Fibroblast of mammary gland (primary cell): ENCODE data around the gene ELOA.
"Not testable (repeated sequence)": the region's sequence is repeated elsewhere in the genome, so short reads cannot be mapped to it uniquely, and the experiment has no call there.

Experiments
- DNase-seq: peaks from one replicate; pipeline ENCODE4 v3.0.0-alpha.2; 2010; ENCODE audit warnings: low read depth
- H3K4me3 ChIP-seq: 2 replicates; pipeline ENCODE4 v1.5.1; 2011; ENCODE audit warnings: low read depth, mild to moderate bottlenecking, low read length, moderate library complexity; ENCODE audit not compliant: control insufficient read depth
- TF ChIP-seq, protein P1 (sequence below): conservative IDR thresholded peaks from 2 replicates; pipeline ENCODE4 v1.5.1; 2011; ENCODE audit warnings: low read depth, low read length, inconsistent platforms; ENCODE audit not compliant: control insufficient read depth, insufficient read depth

ELOA gene

DNA sequence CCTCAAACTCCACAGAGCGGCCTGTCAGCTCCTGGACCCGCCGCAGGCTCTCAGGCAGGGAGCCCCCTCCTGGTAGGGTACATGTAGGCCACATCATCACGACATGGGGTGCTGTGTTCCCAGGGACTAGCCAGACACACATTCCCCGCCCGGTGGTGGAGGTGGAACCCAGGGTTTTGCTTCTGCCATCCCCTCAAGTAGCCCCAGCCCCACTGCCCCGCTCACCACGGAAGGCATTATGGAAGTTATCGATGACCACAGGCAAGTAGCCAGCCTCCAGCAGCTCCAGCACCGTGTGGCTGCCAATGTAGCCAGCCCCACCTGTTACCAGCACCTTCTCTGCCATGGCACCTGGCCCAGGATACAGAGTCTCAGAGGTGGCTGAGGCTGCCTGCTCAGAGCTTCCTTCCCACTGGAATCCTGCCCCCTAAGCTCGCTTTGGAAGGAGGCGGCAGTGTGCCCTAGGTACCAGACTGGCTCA is 55.4 kb downstream of the ELOA start:
- no peak for DNase-seq
- no peak overlapping the region for H3K4me3 ChIP-seq
- TF ChIP-seq, protein P1, sequence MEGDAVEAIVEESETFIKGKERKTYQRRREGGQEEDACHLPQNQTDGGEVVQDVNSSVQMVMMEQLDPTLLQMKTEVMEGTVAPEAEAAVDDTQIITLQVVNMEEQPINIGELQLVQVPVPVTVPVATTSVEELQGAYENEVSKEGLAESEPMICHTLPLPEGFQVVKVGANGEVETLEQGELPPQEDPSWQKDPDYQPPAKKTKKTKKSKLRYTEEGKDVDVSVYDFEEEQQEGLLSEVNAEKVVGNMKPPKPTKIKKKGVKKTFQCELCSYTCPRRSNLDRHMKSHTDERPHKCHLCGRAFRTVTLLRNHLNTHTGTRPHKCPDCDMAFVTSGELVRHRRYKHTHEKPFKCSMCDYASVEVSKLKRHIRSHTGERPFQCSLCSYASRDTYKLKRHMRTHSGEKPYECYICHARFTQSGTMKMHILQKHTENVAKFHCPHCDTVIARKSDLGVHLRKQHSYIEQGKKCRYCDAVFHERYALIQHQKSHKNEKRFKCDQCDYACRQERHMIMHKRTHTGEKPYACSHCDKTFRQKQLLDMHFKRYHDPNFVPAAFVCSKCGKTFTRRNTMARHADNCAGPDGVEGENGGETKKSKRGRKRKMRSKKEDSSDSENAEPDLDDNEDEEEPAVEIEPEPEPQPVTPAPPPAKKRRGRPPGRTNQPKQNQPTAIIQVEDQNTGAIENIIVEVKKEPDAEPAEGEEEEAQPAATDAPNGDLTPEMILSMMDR, result peak; percentile 11

DNA sequence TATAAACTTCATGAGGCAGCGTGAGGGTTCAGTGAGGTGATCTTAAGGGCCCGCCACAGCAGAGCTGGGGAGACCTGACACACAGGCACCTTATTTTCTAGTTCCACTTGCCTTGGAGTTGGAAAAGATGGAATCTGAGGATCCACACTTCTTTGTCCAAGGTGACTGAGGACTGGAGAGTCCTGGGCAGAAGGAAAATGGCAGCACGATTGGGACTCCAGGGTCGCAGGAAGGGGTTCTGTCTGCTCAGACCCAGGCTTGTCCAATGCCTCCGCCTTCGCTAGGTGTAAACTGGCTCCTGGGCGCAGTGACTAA is 55.9 kb downstream of the ELOA start:
- H3K4me3 ChIP-seq, result peak overlapping the region; percentile 78
- DNase-seq, result no peak
- TF ChIP-seq, protein P1, result no peak

DNA sequence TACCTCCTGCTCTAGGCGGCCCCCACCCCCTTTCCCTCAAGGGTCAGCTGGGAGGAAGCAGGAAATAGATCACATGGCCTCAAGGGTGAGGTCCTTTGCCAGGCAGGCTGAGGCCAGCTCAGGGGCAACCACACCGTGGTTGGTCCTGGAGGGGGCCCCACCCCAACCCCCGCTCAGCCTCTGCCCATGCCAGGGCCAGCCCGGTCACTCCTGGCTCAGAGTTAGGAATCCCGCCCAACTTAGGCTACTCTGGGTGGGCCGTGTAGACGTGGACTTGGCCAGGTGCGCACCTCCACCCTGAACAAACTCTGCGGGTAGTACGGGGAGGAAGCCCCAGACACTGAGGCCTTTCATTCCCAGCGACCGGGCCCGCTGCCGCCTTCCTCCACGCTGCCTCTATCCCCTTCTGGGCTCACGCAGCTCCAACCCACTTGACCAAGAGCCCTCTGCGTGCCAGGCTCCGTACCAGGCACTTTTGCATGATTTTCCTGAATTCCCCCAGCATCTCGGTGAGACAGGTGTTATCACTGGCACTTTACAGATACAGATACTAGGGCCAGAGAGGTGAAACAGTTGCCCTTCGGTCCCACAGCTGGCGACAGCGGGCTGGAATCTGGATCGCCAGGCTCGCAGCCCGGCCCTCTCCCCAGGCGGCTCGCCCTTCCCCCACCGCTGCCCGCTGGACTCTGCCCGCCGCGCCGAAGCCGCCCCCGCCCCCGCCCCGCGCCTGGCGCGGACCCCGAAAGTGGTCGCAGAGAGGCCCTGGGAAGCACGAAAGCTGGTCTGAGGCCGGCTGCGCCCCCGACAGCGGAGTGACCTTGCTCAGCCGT is 56.5 kb downstream of the ELOA start:
- DNase-seq, result peak; percentile 59
- H3K4me3 ChIP-seq, result peak overlapping the region; percentile 78
- TF ChIP-seq, protein P1, result no peak

DNA sequence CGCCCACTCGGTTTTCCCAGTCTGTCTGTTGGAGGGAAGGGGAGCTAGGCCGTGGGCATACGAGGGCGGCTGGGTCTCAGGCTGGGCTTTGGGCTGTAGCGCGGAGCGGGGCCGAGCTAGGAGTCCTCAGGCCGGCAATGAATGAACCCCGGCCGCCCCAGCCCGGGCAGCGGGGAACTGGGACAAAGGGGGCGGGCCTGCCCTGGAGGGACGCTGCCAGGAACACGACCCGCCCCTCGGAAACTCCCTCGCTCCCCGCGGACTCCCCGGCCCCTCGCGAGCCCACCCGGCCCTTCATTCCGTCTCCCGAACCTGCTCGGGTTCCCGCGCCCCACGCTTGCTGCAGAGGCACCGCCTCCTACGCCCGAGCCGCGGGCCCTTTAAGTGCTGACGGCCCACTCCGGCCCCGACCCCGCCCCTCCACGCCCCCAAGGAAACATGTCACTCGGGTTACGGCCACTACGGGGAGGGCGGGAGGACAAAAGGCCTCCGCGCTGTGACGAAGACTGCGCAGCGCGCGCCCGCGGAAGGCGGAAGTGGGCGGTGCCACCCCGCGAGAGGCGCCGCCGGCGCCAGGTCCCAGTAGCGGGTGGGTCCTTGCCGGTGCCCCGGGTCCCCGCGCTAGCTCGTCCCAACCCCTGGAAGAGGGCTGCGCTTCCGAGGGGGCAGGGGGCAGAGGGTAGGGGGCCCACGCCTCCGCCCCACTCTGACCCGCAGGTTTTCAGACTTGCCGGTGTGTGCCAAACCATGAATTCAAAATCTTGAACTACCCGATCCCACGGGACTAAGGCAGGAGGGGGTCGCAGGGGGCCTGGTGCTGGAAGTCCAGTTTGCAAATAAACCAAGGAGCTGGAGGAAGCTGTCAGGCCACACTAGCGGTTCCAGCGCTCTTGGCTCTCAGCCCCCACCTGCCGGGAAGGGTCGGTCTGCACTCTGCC is 57.4 kb downstream of the ELOA start, which contains the start of gene GALE:
Gene GALE, minus strand, starts transcription at position 355 of the 938 bp plus-strand sequence. CDS start 1,747 bp downstream, outside the sequence.
- TF ChIP-seq, protein P1, result no peak
- peak; percentile 90 for DNase-seq
- H3K4me3 ChIP-seq, result peak within 1 kb of the TSS; percentile 78

DNA sequence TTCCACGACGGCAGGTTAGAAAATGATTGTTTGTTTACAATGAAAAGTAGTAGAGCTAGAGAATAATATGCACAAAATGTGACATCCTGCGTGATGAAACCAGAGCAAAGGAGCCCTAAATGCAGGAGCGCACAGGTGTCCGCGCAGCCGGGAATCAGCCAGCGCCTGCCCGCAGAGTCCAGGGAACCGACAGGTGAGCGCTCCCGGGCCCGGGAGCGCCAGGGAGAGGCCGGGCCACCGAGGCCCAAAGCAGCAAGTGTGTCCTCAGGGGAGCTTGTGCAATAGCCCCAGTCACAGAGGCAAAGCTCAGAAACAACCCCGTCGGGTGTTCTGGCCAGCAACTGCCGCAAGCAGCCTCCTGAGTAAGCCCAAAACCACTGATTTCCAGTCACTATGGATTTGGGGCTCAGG is 58.1 kb downstream of the ELOA start:
- DNase-seq, result no peak
- TF ChIP-seq, protein P1, result no peak
- H3K4me3 ChIP-seq, result peak overlapping the region; percentile 78

DNA sequence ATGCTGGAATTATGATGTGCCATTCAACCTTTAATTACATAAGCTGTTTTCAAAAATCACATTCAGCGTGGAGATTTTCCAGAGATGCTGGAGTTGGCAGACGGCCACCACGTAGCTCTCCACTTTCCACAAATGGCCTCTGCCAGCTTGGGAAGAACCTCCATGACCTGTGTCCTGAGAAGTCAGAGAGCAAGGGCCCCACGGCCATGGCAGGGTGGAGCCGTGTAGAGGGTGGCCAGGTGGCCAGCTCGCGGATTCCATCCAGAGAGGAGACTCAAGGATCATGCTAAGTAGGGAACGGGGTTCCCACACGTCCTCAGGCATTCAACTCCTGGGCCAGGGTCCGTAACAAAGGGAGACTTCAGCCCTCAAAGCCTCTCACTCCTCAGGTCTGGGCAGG is 58.6 kb downstream of the ELOA start:
- DNase-seq, result no peak
- no peak overlapping the region for H3K4me3 ChIP-seq
- TF ChIP-seq, protein P1, result no peak

DNA sequence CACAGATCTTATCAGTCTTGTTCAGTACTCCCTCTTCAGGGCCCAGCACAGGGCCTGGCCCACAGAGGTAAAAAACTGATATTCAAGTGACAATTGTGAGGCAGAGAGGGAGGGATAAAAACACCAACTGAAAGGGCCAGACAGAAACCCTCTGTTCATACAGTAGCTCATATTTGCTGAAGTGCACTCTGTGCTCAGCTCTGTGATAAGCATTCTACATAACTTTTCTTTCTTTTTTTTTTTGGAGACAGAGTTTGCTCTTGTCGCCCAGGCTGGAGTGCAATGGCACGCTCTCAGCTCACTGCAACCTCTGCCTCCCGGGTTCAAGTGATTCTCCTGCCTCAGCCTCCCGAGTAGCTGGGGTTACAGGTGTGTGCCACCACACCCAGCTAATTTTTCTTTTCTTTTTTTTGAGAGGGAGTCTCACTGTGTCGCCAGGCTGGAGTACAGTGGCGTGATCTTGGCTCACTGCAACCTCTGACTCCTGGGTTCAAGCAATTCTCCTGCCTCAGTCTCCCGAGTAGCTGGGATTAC is 59.6 kb downstream of the ELOA start:
- not testable (repeated sequence) for DNase-seq, H3K4me3 ChIP-seq
